HG03469 (cell line): ENCODE measurements around the gene S100A3.
A peak's percentile ranks its signal among the peaks of the same experiment; 100 is the strongest.
"Not testable (repeated sequence)": the region's sequence is repeated elsewhere in the genome, so short reads cannot be mapped to it uniquely, and the experiment has no call there.

Experiments
- ATAC-seq: cut with Tn5 transposase; IDR thresholded peaks from one replicate; pipeline ENCODE4 v1.9.1; 2021; ENCODE audit warnings: mild to moderate bottlenecking, moderate library complexity, moderate number of reproducible peaks; ENCODE audit not compliant: unreplicated experiment

S100A3 gene

GRCh38 chr1:153548722-153549688, at the start of gene S100A3:
S100A3 (minus strand) TSS chr1:153549258; CDS start chr1:153548485, 773 bp downstream.
- no peak for ATAC-seq

- ATAC-seq = peak; percentile 88
These were observed 49.5 kb upstream of the S100A3 start for GRCh38 chr1:153598309-153599172.

GRCh38 chr1:153597206-153597605, 48.1 kb upstream of the S100A3 start:
- no peak for ATAC-seq

- ATAC-seq = no peak
These were observed 43.7 kb upstream of the S100A3 start for GRCh38 chr1:153592748-153593147.

- no peak for ATAC-seq
These were observed 39.4 kb upstream of the S100A3 start for GRCh38 chr1:153588482-153588881.

- not testable (repeated sequence) for ATAC-seq
These were observed 39.0 kb upstream of the S100A3 start for GRCh38 chr1:153588033-153588432.

GRCh38 chr1:153587314-153587713, 38.3 kb upstream of the S100A3 start:
- no peak for ATAC-seq

GRCh38 chr1:153586347-153586746, 37.3 kb upstream of the S100A3 start:
- ATAC-seq = no peak

GRCh38 chr1:153585006-153585405, 35.9 kb upstream of the S100A3 start:
- ATAC-seq = no peak

- no peak for ATAC-seq
These were observed 34.9 kb upstream of the S100A3 start for GRCh38 chr1:153583976-153584375.

GRCh38 chr1:153583514-153583913, 34.5 kb upstream of the S100A3 start:
- not testable (repeated sequence) for ATAC-seq

GRCh38 chr1:153582836-153583235, 33.8 kb upstream of the S100A3 start:
- ATAC-seq = not testable (repeated sequence)

- ATAC-seq = no peak
These were observed 29.9 kb upstream of the S100A3 start for GRCh38 chr1:153578936-153579335.

- no peak for ATAC-seq
These were observed 29.4 kb upstream of the S100A3 start for GRCh38 chr1:153578490-153578889.

- ATAC-seq = no peak
These were observed 28.6 kb upstream of the S100A3 start for GRCh38 chr1:153577624-153578051.

GRCh38 chr1:153577138-153577537, 28.1 kb upstream of the S100A3 start:
- ATAC-seq = no peak

GRCh38 chr1:153575497-153575896, 26.4 kb upstream of the S100A3 start:
- ATAC-seq = not testable (repeated sequence)

GRCh38 chr1:153575081-153575491, 26.0 kb upstream of the S100A3 start:
- not testable (repeated sequence) for ATAC-seq

- no peak for ATAC-seq
These were observed 24.3 kb upstream of the S100A3 start for GRCh38 chr1:153573351-153573750.

- ATAC-seq = no peak
These were observed 23.5 kb upstream of the S100A3 start for GRCh38 chr1:153572569-153573015.

- no peak for ATAC-seq
These were observed 22.6 kb upstream of the S100A3 start for GRCh38 chr1:153571706-153572105.
